Uterus (tissue), 4 donors: ENCODE measurements around the gene BHLHE40. TPM values are rescaled to one million over a fixed set of nuclear protein-coding genes. Genes with fewer than 3 reads are reported as not detected.

Experiments used
- DNase-seq, 2 donors: peaks; one replicate each; pipeline ENCODE4 v3.0.0-alpha.2; 2019 to 2020
- H3K27ac ChIP-seq, 2 donors: fragments of 200-600 bp; sonication (generic); 1 replicate in 1 of 2; 2 replicates in 1 of 2; pipeline ENCODE4 v1.5.1; 2016 to 2018
- H3K27me3 ChIP-seq, 2 donors: fragments of 200-600 bp; sonication (generic); one replicate each; pipeline ENCODE4 v1.5.1; 2018 to 2019; ENCODE audit warnings: control low read depth in 1 of 2
- H3K36me3 ChIP-seq, 2 donors: fragments of 200-600 bp; sonication (generic); one replicate each; pipeline ENCODE4 v1.5.1; 2019; ENCODE audit warnings: control low read depth in 1 of 2
- H3K4me1 ChIP-seq, 2 donors: fragments of 200-600 bp; sonication (generic); one replicate each; pipeline ENCODE4 v1.5.1; 2018 to 2019; ENCODE audit warnings: control low read depth in 1 of 2
- H3K4me3 ChIP-seq, 2 donors: fragments of 200-600 bp; sonication (generic); 1 replicate in 1 of 2; 2 replicates in 1 of 2; pipeline ENCODE4 v1.5.1; 2018 to 2019; ENCODE audit warnings: mild to moderate bottlenecking in 1 of 2
- H3K9me3 ChIP-seq, 2 donors: fragments of 200-600 bp; sonication (generic); one replicate each; pipeline ENCODE4 v1.5.1; 2019; ENCODE audit warnings: control low read depth in 1 of 2
- POLR2A ChIP-seq, 2 donors: fragments of 450-650 bp; IDR thresholded peaks; one replicate each; pipeline ENCODE4 v1.6.1; 2016; ENCODE audit warnings: antibody characterized with exemption in 2 of 2, mild to moderate bottlenecking in 1 of 2, moderate library complexity in 1 of 2
- intact Hi-C: fragments of 100-400 bp; cut with DNase I; formaldehyde crosslinking; loops from one replicate; pipeline ENCODE4 v1.15.1; 2023; ENCODE audit warnings: low total_unique reads
- total RNA-seq, 4 donors: library from RNA; depleted of rRNA in 3 of 4; stranded (reverse); fragments of >200 nt in 3 of 4; gene quantifications; one replicate each; pipeline versions ENCODE4 v1.1.0 to v1.2.4, GENCODE V29; 2014 to 2023
- TF ChIP-seq, protein P1 (sequence below), 4 experiments: fragments of 200-600 bp in 2 of 4; fragments of 450-650 bp in 2 of 4; sonication (generic) in 2 of 4; IDR thresholded peaks; one replicate each; pipeline ENCODE4 v1.5.1; 2016 to 2019; ENCODE audit warnings: antibody characterized with exemption in 4 of 4, mild to moderate bottlenecking in 2 of 4, moderate library complexity in 1 of 4
- donor health status: DM: yes; HTN: yes; CAD: no.

Gene BHLHE40
- total RNA-seq, 4 donors from 2014 or later = 11.4 to 84.2 (median 28.1) TPM

DNA sequence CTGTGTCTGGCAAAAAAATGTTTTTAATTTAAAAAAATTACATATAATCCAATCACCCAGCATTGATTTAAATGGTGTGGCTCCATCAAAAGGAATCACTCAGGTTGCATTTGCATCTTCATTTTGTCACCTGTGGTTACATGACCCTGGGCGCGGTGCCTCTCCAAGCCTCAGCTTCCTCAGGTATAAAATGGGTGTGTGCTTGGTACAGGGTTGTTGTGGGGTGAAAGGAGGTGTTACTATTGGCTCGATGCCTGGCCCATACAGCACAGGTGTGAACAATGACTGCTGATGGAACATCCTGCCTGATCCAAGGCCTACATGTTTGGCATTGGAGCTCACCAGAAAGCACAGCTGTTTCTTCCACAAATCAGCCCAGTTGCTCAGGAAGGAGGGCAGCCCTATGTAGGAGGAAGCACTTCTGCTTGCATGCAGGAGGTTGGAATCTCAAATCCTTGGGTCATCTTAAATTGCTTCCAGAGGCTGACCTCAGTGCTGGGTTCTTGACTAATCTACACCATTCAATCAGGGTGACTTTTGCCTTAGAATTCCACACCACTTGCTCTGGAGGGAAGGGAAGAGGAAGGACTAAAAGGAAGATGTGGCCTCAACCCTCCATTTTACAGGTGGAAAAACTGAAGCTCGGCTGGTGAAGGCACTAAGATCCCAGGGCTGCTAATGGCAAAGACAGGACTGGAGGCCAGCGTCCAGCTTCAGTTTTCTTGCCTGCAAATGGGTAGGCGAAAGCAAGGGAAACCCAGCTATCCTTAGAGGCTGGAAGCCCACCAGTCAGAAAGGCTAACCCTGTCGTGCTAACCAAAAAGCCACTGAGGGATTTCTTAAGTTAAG is 31.7 kb downstream of the BHLHE40 start:
- H3K27ac ChIP-seq = no peak overlapping the region
- H3K4me1 ChIP-seq = no peaks in the 10 kb centered on the region
- H3K4me3 ChIP-seq = no peak overlapping the region
- no peaks in the 10 kb centered on the region for H3K9me3 ChIP-seq
- TF ChIP-seq, protein P1, sequence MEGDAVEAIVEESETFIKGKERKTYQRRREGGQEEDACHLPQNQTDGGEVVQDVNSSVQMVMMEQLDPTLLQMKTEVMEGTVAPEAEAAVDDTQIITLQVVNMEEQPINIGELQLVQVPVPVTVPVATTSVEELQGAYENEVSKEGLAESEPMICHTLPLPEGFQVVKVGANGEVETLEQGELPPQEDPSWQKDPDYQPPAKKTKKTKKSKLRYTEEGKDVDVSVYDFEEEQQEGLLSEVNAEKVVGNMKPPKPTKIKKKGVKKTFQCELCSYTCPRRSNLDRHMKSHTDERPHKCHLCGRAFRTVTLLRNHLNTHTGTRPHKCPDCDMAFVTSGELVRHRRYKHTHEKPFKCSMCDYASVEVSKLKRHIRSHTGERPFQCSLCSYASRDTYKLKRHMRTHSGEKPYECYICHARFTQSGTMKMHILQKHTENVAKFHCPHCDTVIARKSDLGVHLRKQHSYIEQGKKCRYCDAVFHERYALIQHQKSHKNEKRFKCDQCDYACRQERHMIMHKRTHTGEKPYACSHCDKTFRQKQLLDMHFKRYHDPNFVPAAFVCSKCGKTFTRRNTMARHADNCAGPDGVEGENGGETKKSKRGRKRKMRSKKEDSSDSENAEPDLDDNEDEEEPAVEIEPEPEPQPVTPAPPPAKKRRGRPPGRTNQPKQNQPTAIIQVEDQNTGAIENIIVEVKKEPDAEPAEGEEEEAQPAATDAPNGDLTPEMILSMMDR (IDR thresholded peaks at IDR 0.05) = no peak
- TF ChIP-seq POLR2A (IDR thresholded peaks at IDR 0.05) = no peak
- DNase-seq = no peak
- H3K27me3 ChIP-seq = no peaks in the 10 kb centered on the region
- no peaks in the 10 kb centered on the region for H3K36me3 ChIP-seq
- intact Hi-C loops = no loop called here

DNA sequence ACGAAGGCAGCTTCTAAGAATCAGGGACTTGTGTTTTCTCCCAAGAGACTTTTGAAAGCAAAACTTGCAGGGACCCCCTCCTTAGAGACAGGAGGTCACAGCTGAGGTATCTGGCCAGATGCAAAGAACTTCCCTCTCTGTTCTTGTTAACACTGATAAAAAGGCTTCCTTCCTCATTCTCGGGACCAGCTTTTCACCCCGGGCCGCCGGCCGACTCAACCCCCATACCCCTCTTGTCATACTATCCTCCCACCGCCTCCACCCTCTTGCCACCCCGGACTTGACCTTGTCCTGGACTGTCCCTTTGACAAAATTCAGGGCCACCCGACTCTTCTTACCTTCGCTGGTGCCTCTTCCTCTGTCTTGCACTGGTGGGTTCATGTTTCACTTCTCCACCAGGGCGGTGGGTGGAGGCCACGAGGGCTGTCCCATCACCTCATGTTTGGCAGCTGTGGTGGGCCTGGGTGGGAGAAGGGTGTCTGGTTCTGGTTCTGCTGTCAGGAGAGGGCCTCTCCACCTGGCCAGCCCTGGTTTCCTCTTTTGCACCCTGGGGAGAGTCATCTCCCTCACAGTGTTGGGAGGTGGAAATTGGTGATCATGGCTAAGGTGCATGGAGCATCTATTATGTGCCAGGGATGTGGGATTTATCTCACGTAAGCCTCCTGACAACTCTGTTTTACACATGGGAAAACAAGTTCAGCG is 32.5 kb downstream of the BHLHE40 start:
- Histone ChIP-seq H3K27me3 (no peaks in the 10 kb centered on the region), H3K27ac (no peak overlapping the region), H3K4me3 (no peak overlapping the region), H3K36me3 (no peaks in the 10 kb centered on the region), H3K4me1 (no peaks in the 10 kb centered on the region), H3K9me3 (no peaks in the 10 kb centered on the region)
- TF ChIP-seq, protein P1 (IDR thresholded peaks at IDR 0.05) = no peak
- TF ChIP-seq POLR2A (IDR thresholded peaks at IDR 0.05) = no peak
- intact Hi-C loops = no loop called here
- DNase-seq = no peak

DNA sequence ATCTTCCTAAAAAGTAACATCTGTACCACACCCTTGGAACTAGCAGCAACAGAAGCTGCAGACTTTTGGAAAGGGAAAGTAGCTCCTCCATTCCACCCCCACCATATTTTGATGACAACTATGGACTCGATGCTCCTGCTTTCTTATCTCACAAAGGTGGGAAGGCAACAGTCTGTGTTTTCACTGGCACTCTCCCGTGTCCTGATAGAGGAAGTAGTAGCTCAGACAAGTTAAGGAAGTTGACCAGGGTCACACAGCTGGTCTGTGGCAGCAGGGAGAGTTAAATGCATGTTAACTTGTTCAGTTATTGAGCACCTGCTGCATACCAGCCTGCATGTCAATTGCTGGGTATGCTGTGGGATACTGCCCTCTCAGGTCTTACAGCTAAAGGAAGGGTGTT is 33.1 kb downstream of the BHLHE40 start:
- intact Hi-C loops = no loop called here
- H3K36me3 ChIP-seq = no peaks in the 10 kb centered on the region
- H3K27me3 ChIP-seq = no peaks in the 10 kb centered on the region
- H3K4me3 ChIP-seq = no peak overlapping the region
- no peak overlapping the region for H3K27ac ChIP-seq
- TF ChIP-seq POLR2A (IDR thresholded peaks at IDR 0.05) = no peak
- TF ChIP-seq, protein P1 (IDR thresholded peaks at IDR 0.05) = no peak
- no peaks in the 10 kb centered on the region for H3K9me3 ChIP-seq
- DNase-seq = no peak
- no peaks in the 10 kb centered on the region for H3K4me1 ChIP-seq

DNA sequence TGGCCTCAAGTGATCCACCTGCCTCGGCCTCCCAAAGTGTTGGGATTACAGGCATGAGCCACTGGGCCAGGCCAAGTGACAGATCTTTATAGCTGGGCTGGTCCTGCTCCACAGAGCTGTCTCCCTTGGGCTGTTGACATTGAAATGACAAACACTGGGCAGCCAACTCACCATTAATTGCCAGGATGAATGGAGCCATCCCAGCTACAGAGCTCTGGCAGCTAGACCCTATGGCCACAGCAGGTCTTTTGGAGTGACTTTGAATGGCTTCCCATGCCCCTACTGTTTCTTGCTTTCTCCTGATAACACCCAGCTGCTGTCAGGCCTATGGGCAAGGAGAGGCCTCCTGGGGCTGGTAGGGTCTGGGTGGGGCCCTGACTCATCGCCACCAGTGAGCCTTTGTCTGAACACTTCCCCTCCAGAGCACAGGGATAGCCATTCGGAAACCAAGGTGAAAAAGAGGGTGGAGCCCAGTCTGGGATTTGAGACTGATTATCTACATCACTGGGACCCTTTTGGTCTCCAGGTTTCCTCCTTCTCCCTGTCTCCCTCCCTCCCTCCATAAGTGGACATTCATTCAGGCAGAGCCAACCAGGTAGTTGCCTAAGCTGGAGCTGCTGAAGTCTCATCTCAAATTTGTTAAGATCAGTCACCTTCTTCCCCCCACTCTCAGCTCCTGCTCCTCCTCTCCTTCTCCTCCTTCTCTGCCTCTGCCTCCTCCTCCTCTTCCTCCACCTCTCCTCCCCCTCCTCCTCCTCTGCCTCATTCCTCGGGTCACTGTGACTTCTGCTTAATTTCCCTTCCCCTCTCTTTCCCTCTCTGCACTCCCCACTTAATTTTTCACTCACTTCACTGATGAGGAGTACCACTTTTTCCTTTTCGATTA is 34.0 kb downstream of the BHLHE40 start:
- Histone ChIP-seq H3K4me3 (no peak overlapping the region), H3K27ac (peak overlapping the region; percentile 20 to 40), H3K9me3 (no peaks in the 10 kb centered on the region), H3K36me3 (no peaks in the 10 kb centered on the region), H3K27me3 (no peaks in the 10 kb centered on the region), H3K4me1 (no peaks in the 10 kb centered on the region)
- DNase-seq = no peak
- no peak for TF ChIP-seq POLR2A (IDR thresholded peaks at IDR 0.05)
- TF ChIP-seq, protein P1 (IDR thresholded peaks at IDR 0.05) = no peak
- intact Hi-C loops = no loop called here
